Measurements from ENCODE around the gene USP10. TPM values are rescaled to one million over a fixed set of nuclear protein-coding genes. Genes with fewer than 3 reads are reported as not detected.

USP10 gene
- total RNA-seq, 6 experiments from 2014 or later: 41.5 to 53.2 (median 44.6) TPM

DNA sequence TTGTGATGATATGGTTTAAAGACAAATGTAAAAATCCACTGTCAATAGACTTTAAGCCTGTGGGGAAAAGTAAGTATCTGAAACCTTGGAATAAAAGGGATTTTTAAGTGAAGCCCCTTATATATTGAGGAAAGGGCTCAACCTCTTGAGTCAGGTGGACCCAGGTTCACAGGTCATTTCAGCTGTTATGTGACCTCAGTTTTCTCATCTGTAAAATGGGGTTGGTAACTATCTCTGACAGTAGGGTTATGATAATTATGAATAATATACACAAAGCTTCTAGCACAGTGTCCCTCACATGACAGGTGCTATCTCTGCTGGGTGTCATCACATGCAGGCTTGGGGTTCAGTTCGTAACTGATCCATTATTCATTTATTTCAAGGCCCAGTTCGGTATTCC, 57.0 kb downstream of the USP10 start:
- no peak for TF ChIP-seq POLR2A (IDR thresholded peaks at IDR 0.05)
- TF ChIP-seq, protein P1, sequence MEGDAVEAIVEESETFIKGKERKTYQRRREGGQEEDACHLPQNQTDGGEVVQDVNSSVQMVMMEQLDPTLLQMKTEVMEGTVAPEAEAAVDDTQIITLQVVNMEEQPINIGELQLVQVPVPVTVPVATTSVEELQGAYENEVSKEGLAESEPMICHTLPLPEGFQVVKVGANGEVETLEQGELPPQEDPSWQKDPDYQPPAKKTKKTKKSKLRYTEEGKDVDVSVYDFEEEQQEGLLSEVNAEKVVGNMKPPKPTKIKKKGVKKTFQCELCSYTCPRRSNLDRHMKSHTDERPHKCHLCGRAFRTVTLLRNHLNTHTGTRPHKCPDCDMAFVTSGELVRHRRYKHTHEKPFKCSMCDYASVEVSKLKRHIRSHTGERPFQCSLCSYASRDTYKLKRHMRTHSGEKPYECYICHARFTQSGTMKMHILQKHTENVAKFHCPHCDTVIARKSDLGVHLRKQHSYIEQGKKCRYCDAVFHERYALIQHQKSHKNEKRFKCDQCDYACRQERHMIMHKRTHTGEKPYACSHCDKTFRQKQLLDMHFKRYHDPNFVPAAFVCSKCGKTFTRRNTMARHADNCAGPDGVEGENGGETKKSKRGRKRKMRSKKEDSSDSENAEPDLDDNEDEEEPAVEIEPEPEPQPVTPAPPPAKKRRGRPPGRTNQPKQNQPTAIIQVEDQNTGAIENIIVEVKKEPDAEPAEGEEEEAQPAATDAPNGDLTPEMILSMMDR (IDR thresholded peaks at IDR 0.05): no peak
- H3K36me3 ChIP-seq: no peaks in the 10 kb centered on the region
- no peaks in the 10 kb centered on the region for H3K27me3 ChIP-seq
- WGBS (ENCODE audit: insufficient coverage, low coverage, low lambda C conversion rate, missing lambda C conversion rate): 55% methylated on average over 2 of the region's 2 CpGs
- intact Hi-C loops (cut with DNase I): loop anchor here (10.0 kb wide), 1 partner anchor 208 kb away; no protein-coding TSS in a partner anchor
- DNase-seq (no peak), ATAC-seq (no peak)
- H3K4me1 ChIP-seq: peaks cover 0 to 13% (median 5%) of the 10 kb centered on the region in 4 donors
- no peak overlapping the region for H3K4me3 ChIP-seq
- H3K9me3 ChIP-seq: no peaks in the 10 kb centered on the region
- H3K27ac ChIP-seq: no peak overlapping the region

DNA sequence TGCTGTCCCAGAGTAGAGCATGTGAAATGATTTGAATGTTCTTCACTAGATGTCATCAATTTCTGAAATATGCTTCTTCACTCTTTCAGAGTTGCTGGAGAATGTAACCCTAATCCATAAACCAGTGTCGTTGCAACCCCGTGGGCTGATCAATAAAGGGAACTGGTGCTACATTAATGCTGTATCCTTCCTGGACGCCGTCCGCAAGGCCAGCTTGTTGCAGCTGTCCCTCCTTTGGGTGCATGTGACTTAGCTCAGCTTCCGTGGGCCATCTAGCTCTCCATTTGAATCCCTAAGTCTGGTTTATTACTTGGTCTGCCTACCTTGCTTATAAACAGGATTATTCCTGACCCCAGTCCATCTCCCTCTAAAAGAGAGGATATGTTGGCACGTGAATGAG, 58.8 kb downstream of the USP10 start:
- Histone ChIP-seq H3K9me3 (no peaks in the 10 kb centered on the region), H3K4me1 (peaks cover 0 to 13% (median 7%) of the 10 kb centered on the region in 4 donors), H3K4me3 (no peak overlapping the region), H3K36me3 (peaks cover 0 to 10% (median 3%) of the 10 kb centered on the region in 4 donors), H3K27me3 (no peaks in the 10 kb centered on the region), H3K27ac (no peak overlapping the region)
- DNase-seq (no peak), ATAC-seq (no peak)
- TF ChIP-seq, protein P1 (IDR thresholded peaks at IDR 0.05): no peak
- no peak for TF ChIP-seq POLR2A (IDR thresholded peaks at IDR 0.05)
- intact Hi-C loops (cut with DNase I): loop anchor here (10.0 kb wide), 1 partner anchor 206 kb away; no protein-coding TSS in a partner anchor
- 48% methylated on average over 5 of the region's 7 CpGs for WGBS (ENCODE audit: insufficient coverage, low coverage, low lambda C conversion rate, missing lambda C conversion rate)

DNA sequence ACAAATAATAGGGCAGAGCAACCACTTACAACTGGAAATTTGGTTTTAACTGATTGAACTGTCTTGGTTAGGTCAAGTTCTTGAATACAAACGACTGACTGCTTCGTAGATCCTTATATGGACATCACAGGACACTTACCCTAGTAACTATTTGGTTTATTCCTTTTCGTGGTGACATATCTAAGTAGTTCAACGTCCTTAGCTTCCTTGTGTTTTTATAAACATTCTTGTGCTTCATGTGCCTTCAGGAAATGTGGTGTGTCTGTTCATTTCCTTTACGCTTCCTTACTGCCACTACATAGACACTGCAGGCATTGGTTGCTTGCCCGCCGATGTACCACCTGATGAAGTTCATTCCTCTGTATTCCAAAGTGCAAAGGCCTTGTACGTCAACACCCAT, 59.3 kb downstream of the USP10 start:
- Histone ChIP-seq H3K4me1 (peaks cover 0 to 13% (median 7%) of the 10 kb centered on the region in 4 donors), H3K27ac (no peak overlapping the region), H3K36me3 (peaks cover 0 to 13% (median 3%) of the 10 kb centered on the region in 4 donors), H3K9me3 (no peaks in the 10 kb centered on the region), H3K4me3 (no peak overlapping the region), H3K27me3 (no peaks in the 10 kb centered on the region)
- intact Hi-C loops (cut with DNase I): loop anchor here (10.0 kb wide), 1 partner anchor 206 kb away; no protein-coding TSS in a partner anchor
- DNase-seq (no peak), ATAC-seq (peak in 1 of 4 donors; percentile 5)
- TF ChIP-seq, protein P1 (IDR thresholded peaks at IDR 0.05): no peak
- no peak for TF ChIP-seq POLR2A (IDR thresholded peaks at IDR 0.05)
- 61% methylated on average over 8 of the region's 8 CpGs for WGBS (ENCODE audit: insufficient coverage, low coverage, low lambda C conversion rate, missing lambda C conversion rate)

DNA sequence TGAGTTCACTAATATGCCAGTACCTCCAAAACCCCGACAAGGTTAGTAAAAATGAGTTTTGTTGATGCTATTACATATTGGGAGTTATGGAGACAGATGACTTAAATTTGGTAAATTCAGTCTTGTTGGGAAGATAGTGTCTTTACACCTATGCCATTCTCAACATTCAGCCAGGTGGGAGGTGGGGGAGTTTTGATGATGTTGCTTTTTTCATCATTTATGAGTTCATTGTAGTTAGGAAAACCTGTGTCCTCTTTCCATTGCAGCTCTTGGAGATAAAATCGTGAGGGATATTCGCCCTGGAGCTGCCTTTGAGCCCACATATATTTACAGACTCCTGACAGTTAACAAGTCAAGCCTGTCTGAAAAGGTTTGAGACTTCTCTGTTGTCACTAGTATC, 60.1 kb downstream of the USP10 start:
- Histone ChIP-seq H3K27me3 (no peaks in the 10 kb centered on the region), H3K27ac (no peak overlapping the region), H3K4me1 (peaks cover 0 to 8% (median 4%) of the 10 kb centered on the region in 4 donors), H3K9me3 (no peaks in the 10 kb centered on the region), H3K36me3 (peaks cover 0 to 20% (median 4%) of the 10 kb centered on the region in 4 donors), H3K4me3 (no peak overlapping the region)
- DNase-seq: no peak
- TF ChIP-seq POLR2A (IDR thresholded peaks at IDR 0.05): no peak
- TF ChIP-seq, protein P1 (IDR thresholded peaks at IDR 0.05): no peak
- 87% methylated on average over 3 of the region's 3 CpGs for WGBS (ENCODE audit: insufficient coverage, low coverage, low lambda C conversion rate, missing lambda C conversion rate)
- intact Hi-C loops (cut with DNase I): loop anchor here (10.0 kb wide), 1 partner anchor 205 kb away; no protein-coding TSS in a partner anchor
- no peak for ATAC-seq
